Right lobe of liver (tissue), 4 donors: ENCODE data around the gene LRRC56.

Experiments used
- POLR2A ChIP-seq: fragments of 450-650 bp; IDR thresholded peaks from one replicate; pipeline ENCODE4 v1.6.1; 2017; ENCODE audit warnings: antibody characterized with exemption, mild to moderate bottlenecking
- TF ChIP-seq, protein P1 (sequence below), 4 donors: fragments of 200-600 bp in 3 of 4; fragments of 450-650 bp in 1 of 4; IDR thresholded peaks; one replicate each; pipeline versions ENCODE4 v1.5.1 to v1.8.0; 2016 to 2022; ENCODE audit warnings: antibody characterized with exemption in 4 of 4, mild to moderate bottlenecking in 2 of 4
- donor health status: DM: no; HTN: no; CAD: no.
- donor health status: DM: no; HTN: no; CAD: no.
- donor health status: DM: no; HTN: yes; CAD: no.

DNA sequence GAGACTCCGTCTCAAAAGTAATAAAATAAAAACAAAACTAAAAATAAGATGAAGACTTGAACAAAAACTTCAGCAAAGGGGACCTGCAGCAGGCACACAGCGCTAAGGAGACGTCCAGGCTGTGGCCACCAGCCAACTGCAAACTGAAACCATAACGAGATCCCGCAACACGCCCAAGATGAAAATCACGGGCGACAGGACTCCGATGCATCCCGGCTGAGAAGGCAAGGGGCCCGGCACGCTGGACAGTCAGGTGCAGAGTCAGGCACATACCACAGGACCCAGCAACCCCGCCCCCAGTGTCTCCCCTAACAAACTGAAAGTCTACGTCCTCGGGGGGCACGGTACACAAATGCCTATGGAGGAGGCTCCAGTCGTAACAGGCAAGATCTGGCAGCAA is 11.1 kb upstream of the LRRC56 start:
- TF ChIP-seq, protein P1, sequence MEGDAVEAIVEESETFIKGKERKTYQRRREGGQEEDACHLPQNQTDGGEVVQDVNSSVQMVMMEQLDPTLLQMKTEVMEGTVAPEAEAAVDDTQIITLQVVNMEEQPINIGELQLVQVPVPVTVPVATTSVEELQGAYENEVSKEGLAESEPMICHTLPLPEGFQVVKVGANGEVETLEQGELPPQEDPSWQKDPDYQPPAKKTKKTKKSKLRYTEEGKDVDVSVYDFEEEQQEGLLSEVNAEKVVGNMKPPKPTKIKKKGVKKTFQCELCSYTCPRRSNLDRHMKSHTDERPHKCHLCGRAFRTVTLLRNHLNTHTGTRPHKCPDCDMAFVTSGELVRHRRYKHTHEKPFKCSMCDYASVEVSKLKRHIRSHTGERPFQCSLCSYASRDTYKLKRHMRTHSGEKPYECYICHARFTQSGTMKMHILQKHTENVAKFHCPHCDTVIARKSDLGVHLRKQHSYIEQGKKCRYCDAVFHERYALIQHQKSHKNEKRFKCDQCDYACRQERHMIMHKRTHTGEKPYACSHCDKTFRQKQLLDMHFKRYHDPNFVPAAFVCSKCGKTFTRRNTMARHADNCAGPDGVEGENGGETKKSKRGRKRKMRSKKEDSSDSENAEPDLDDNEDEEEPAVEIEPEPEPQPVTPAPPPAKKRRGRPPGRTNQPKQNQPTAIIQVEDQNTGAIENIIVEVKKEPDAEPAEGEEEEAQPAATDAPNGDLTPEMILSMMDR (IDR thresholded peaks at IDR 0.05), result no peak
- no peak for TF ChIP-seq POLR2A
